OCI-LY1 (cell line): Measurements from ENCODE around the gene RFTN1.

Source experiments
- CTCF ChIP-seq: fragments of 200-600 bp; sonication (generic), shearing (Covaris generic); IDR thresholded peaks from 2 replicates; pipeline ENCODE4 v1.5.1; 2017; ENCODE audit warnings: mild to moderate bottlenecking, antibody characterized with exemption, low read length, moderate library complexity, mixed read lengths
- EZH2 ChIP-seq: fragments of 200-600 bp; sonication (generic), shearing (Covaris generic); IDR thresholded peaks from 2 replicates; pipeline ENCODE4 v1.8.0; 2017; ENCODE audit warnings: borderline replicate concordance, mixed run types, mild to moderate bottlenecking, antibody characterized with exemption, low read length, moderate library complexity, mixed read lengths

GRCh38 chr3:16383864-16384263 is 129.6 kb downstream of the RFTN1 start:
- TF ChIP-seq EZH2 (no peak), CTCF (no peak)
